NCI-H526 treated with DMSO at 0.1 percent for 48 hours (cell line): Measurements from ENCODE around the gene TLL2.

Source experiments
- DNase-seq: peaks from one replicate; lab custom pipeline; 2025; lab: John Stamatoyannopoulos, UW

Gene TLL2

DNA sequence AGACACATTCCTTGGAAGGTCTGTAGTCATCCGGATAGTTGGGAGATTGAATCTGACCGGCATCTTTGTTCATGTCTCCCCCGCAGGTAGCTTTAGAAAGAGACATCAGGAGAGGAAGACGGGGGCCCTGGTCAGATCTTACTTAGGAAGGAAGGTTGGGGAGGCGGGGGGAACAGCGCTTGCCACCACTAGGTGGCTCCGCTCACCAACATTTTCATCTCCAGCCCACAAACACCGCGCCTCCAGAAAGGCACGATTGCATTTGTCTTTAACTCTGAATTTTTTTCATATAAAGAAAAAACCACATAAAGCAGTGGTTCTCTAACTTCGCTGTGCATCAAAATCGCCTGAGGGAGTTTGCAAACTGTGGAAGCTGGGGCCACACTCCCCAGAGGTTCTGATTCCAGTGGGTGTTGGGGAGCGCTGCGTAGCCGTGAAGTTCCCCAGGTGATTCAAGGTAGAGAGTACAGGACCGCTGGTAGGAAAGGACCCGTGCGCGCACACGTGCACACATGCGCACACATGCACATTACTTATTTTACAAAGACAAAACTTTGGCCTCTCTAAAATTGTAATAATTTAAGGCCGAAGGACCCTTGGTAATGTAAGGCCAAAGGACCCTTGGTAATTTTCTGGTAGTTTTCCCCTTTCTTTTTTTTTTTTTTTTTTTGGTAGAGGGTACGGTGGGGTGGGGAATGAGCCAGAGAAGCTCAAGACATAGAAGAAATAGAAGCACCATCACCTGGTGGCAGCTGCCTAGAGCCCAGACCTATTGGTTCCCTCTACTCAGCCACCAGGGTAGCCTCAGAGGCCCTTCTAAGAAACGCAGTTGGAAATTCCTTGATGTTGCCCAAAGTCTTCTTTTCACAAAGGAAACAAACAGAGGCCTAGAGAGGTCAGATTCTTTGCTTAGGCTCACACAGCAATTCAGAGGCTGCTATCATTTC lies 117.5 kb downstream of the TLL2 start:
- peak; percentile 22 for DNase-seq

GRCh38 chr10:96390460-96390864 lies 123.3 kb downstream of the TLL2 start:
- DNase-seq, result no peak

DNA sequence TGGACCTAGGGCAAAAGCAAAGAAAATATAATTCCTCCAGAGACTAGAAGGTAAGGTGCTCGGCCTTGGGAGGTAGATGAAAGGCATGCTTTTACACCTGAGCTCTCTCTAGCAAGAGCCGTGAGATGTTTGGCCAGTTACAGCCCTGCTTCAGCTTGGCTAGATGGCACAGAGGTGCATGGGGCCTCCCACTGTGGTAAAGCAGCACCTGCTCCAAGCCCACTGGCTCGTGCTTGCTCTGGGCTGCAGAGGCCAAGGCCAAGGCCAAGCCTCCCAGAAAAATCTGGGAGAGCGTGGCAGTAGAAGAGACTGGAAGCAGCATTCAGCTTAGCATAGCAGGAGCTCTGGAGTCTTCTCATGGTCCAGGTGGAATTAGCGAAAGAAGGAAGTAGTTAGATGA lies 123.9 kb downstream of the TLL2 start:
- DNase-seq, result no peak

- no peak for DNase-seq
Observed at GRCh38 chr10:96387601-96388000, 126.1 kb downstream of the TLL2 start.

DNA sequence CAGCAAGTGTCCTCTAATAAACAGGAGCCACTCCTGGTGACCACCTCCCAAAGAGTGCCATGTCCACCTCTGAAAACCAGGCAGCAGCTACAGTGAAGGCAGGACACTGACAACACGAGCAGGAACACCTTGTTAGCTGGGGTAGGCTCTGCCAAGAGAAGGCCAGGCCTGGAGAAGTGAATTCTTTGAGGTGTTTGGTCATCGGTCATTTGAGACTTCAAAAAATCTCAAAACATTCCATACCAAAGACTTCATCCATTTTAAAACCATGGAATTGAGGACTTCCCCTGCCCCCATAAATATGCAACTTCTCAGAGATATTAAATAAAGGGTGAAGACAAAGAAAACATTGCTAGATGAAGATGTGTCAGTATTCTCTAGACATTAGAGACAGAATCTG lies 126.6 kb downstream of the TLL2 start:
- DNase-seq, result no peak

GRCh38 chr10:96384506-96384905 lies 129.2 kb downstream of the TLL2 start:
- no peak for DNase-seq

DNA sequence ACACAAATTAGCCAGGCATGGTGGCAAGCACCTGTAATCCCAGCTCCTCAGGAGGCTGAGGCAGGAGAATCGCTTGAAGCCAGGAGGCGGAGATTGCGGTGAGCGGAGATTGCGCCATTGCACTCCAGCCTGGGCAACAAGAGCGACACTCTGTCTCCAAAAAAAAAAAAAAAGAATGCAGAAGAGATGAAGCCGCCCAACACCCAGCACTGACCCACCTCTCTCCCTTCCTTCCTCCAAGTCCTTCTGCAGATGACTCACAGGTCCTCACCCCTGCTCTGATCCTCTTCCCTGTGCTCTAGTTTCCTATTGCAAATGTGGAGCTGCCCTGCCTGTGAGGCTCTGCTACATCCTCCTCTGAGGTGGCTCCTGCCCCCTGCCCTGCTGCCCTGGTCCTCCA lies 132.9 kb downstream of the TLL2 start:
- DNase-seq, result no peak

DNA sequence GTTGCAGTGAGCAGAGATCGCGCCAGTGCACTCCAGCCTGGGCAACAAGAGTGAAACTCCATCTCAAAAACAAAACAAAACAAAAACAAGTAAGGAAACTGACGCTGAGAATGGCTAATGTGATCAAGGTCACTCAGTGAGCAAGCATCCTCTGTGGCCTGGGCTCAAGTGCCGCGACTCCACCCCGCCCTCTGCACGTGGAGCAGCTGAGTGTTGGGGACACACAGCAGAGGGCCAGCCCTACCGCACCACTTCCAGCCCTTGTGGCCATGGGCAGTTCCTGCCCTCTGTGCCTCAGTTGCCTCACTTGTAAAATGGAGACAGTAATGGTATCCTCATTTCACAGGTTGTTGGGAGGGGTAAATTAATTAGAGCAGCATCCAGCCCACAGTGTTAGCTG lies 134.0 kb downstream of the TLL2 start:
- no peak for DNase-seq

- DNase-seq, result no peak
Observed at GRCh38 chr10:96378741-96379140, 135.0 kb downstream of the TLL2 start.

DNA sequence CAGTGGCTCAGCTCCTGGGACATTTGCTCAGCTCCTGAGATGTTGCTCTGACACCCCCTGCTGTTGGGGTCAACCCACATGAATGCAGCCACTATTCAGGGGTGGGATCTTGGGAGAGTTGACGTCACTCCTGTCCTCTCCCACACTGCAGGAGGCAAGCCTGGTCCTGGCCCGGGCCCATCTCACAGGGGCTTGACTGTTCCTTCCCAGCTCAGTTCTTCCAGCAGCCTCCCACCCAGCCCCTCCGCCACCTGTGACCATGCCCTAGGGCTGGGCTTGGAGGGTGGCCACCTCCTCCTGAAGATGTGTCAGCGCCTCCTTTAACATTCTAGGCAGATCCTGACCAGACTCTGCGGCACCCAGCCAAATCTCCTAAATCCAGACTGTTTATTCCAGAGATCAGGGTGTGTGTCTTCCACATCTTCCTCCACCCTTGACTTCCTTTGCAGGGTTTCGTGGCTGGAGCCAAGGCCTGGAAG lies 135.9 kb downstream of the TLL2 start:
- no peak for DNase-seq

GRCh38 chr10:96376483-96376882 lies 137.2 kb downstream of the TLL2 start:
- DNase-seq, result no peak

- peak; percentile 50 for DNase-seq
Observed at GRCh38 chr10:96374985-96375830, 138.5 kb downstream of the TLL2 start.

DNA sequence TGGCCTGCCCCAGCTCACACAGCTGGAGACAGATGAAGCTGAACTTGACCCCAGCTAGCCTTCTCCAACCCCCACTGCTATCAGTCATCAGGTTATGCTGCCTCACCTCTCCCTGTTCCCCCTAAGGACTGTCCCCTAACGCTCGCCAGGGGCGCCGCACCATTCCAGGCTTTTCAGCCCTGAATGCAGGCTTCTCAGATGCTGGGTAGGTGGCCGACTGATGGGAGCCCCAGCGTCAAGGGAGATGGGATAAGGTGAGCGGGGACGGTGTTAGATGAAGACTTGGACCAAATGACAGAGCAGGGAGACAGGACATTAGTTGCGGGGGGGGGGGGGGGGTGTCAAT lies 139.1 kb downstream of the TLL2 start:
- DNase-seq, result no peak

GRCh38 chr10:96374004-96374403 lies 139.7 kb downstream of the TLL2 start:
- no peak for DNase-seq

- no peak for DNase-seq
Observed at GRCh38 chr10:96371356-96371755, 142.4 kb downstream of the TLL2 start.

- DNase-seq, result peak; percentile 29
Observed at GRCh38 chr10:96370584-96371157, 143.1 kb downstream of the TLL2 start.

- DNase-seq, result no peak
Observed at GRCh38 chr10:96369890-96370583, 143.7 kb downstream of the TLL2 start.

- DNase-seq, result no peak
Observed at GRCh38 chr10:96368971-96369370, 144.8 kb downstream of the TLL2 start.

DNA sequence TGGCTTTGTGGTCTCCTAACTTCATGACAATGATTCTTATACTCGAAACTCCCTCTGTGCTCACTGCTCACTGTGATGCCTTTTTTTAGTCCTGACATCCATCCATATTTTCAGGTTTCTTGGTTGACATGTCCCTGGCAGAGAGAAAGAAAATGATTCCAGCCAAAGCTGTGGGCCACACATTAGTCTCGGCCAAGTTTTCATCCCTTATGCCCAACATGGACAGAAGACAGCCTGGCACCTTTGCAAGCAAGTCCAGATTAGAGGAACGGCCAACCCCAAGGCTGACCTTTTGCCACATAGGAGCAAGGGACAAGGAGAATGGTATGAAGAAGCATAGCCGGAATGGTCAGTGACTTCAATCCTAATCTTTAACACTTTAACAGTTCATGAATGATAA lies 146.3 kb downstream of the TLL2 start:
- DNase-seq, result no peak

- DNase-seq, result no peak
Observed at GRCh38 chr10:96366508-96366907, 147.2 kb downstream of the TLL2 start.

- DNase-seq, result no peak
Observed at GRCh38 chr10:96365571-96365970, 148.2 kb downstream of the TLL2 start.

GRCh38 chr10:96360766-96361165 lies 153.0 kb downstream of the TLL2 start:
- DNase-seq, result no peak
